Lower leg skin (tissue), 3 donors: ENCODE results near the gene SNX18.

Experiments used
- CTCF ChIP-seq, 3 donors: fragments of 450-650 bp; IDR thresholded peaks; one replicate each; pipeline ENCODE4 v1.5.1; 2016; ENCODE audit warnings: antibody characterized with exemption in 3 of 3, mild to moderate bottlenecking in 3 of 3, moderate library complexity in 2 of 3
- POLR2A ChIP-seq, 2 donors: fragments of 450-650 bp; IDR thresholded peaks; one replicate each; pipeline ENCODE4 v1.6.1; 2016 to 2017; ENCODE audit warnings: antibody characterized with exemption in 2 of 2, mild to moderate bottlenecking in 1 of 2, moderate library complexity in 1 of 2

GRCh38 chr5:54539001-54539400 is 21.4 kb downstream of the SNX18 start:
- TF ChIP-seq CTCF (IDR thresholded peaks at IDR 0.05) (no peak), POLR2A (IDR thresholded peaks at IDR 0.05) (no peak)
